IPS DF 6.9 (cell line): ENCODE results near the gene CAMK1D.

Experiments
- DNase-seq: peaks from one replicate; pipeline ENCODE4 v3.0.0-alpha.2; 2013; ENCODE audit warnings: low read depth, low spot score
- H3K27ac ChIP-seq: one replicate; pipeline ENCODE4 v1.5.1; 2013; ENCODE audit warnings: low read length, control low read depth
- H3K27me3 ChIP-seq: 2 replicates; pipeline ENCODE4 v1.6.1; 2013; ENCODE audit warnings: mild to moderate bottlenecking, low read length; ENCODE audit not compliant: control insufficient read depth, insufficient read depth
- H3K36me3 ChIP-seq: 2 replicates; pipeline ENCODE4 v1.6.1; 2013; ENCODE audit warnings: low read length; ENCODE audit not compliant: control insufficient read depth, insufficient read depth
- H3K4me1 ChIP-seq: 2 replicates; pipeline ENCODE4 v1.6.1; 2013; ENCODE audit warnings: low read length; ENCODE audit not compliant: control insufficient read depth, insufficient read depth
- H3K4me3 ChIP-seq: 2 replicates; pipeline ENCODE4 v1.5.1; 2013; ENCODE audit warnings: mild to moderate bottlenecking, low read length
- H3K9me3 ChIP-seq: 2 replicates; pipeline ENCODE4 v1.6.1; 2013; ENCODE audit warnings: low read length, inconsistent platforms; ENCODE audit not compliant: control insufficient read depth, insufficient read depth
- WGBS: extraction: QIAGEN DNeasy Blood & Tissue Kit; methylation state at CpG from one replicate; pipeline ENCODE4 v1.1.7; 2013; ENCODE audit warnings: mixed read lengths, missing lambda C conversion rate; ENCODE audit not compliant: insufficient read length, insufficient coverage; 5-methylcytosine and 5-hydroxymethylcytosine counted together

The CAMK1D gene

GRCh38 chr10:12665501-12665900, 316.2 kb downstream of the CAMK1D start:
- no peak for DNase-seq
- Histone ChIP-seq H3K4me3 (no peak overlapping the region), H3K9me3 (no peaks in the 10 kb centered on the region), H3K36me3 (no peaks in the 10 kb centered on the region), H3K27ac (no peak overlapping the region), H3K4me1 (no peaks in the 10 kb centered on the region), H3K27me3 (no peaks in the 10 kb centered on the region)
- WGBS: no CpG with 5 or more reads among the region's 7 CpGs

- no peaks in the 10 kb centered on the region for H3K9me3 ChIP-seq
- H3K27ac ChIP-seq: no peak overlapping the region
- no peaks in the 10 kb centered on the region for H3K4me1 ChIP-seq
- DNase-seq: no peak
- no CpG with 5 or more reads among the region's 3 CpGs for WGBS
- no peaks in the 10 kb centered on the region for H3K27me3 ChIP-seq
- H3K4me3 ChIP-seq: no peak overlapping the region
- H3K36me3 ChIP-seq: no peaks in the 10 kb centered on the region
These were observed 317.7 kb downstream of the CAMK1D start for GRCh38 chr10:12667052-12667451.

GRCh38 chr10:12668634-12669033, 319.3 kb downstream of the CAMK1D start:
- Histone ChIP-seq H3K27me3 (no peaks in the 10 kb centered on the region), H3K9me3 (no peaks in the 10 kb centered on the region), H3K4me1 (no peaks in the 10 kb centered on the region), H3K27ac (no peak overlapping the region), H3K36me3 (no peaks in the 10 kb centered on the region), H3K4me3 (no peak overlapping the region)
- DNase-seq: no peak
- no CpG with 5 or more reads among the region's 6 CpGs for WGBS

GRCh38 chr10:12670004-12670403, 320.7 kb downstream of the CAMK1D start:
- H3K27me3 ChIP-seq: no peaks in the 10 kb centered on the region
- no peak overlapping the region for H3K4me3 ChIP-seq
- no peaks in the 10 kb centered on the region for H3K9me3 ChIP-seq
- H3K36me3 ChIP-seq: no peaks in the 10 kb centered on the region
- DNase-seq: no peak
- WGBS: no CpG with 5 or more reads among the region's 7 CpGs
- H3K4me1 ChIP-seq: no peaks in the 10 kb centered on the region
- no peak overlapping the region for H3K27ac ChIP-seq

DNA sequence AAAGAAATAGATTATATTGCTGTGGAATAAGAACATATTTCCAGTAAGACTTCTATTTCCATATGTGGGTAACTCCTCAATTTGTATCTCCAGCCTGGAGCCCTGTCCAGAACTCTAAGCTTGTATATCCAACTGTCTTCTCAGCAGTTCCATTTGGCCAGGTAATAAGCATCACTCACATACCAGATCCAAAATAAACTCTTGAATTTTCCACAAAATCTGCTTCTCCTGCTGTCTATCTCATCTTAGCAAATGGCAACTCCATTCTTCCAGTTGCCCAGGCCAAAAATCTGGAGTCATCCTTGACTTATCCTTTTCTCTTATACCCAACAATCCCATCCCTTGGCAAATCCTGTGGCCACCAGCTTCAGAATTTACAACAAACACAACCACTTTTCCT, 325.8 kb downstream of the CAMK1D start:
- Histone ChIP-seq H3K4me3 (no peak overlapping the region), H3K36me3 (no peaks in the 10 kb centered on the region), H3K27ac (no peak overlapping the region)

DNA sequence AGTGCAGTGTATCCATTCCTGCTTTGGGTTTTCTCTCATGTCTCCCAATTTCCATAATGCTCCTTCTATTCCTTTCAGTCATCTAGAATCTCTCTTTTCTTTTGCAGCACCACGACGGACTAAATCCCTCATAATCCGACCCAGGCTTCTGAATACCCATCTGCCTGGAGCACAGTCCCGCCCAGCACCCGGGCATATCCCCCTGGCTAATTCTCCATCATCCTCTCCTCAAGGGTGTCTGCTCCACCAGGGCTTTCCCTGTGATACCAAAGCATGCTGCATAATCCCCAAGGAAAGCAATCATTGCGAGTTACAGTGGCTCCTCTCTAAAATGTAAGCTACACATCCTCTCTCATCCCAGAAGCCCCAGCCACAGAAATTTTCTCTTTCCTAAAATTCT, 330.3 kb downstream of the CAMK1D start:
- WGBS: no CpG with 5 or more reads among the region's 6 CpGs
- H3K27ac ChIP-seq: no peak overlapping the region

More for the DNA sequence above, 325.8 kb downstream of the CAMK1D start:
- Histone ChIP-seq H3K4me1 (no peaks in the 10 kb centered on the region), H3K27me3 (no peaks in the 10 kb centered on the region), H3K9me3 (no peaks in the 10 kb centered on the region)
- no peak for DNase-seq

DNA sequence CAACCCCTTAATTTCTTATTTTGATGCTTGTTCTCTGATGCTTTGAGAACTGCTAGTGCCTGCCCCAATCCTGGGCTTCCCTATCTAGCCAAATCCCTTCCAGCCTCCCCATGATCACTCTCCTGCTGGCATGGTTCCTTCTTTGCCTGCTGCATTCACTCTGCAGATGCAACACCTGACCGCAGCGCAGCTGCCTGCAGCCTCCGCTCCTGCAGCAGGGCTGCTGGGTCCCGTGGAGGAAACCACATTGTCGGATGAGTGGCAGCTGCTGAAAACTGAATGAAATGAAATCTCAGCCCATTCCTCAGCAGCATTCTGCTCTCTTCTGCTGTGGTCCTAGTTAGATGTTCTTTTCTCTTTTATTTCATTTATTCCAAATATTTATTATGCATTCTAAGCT, 331.9 kb downstream of the CAMK1D start:
- DNase-seq: no peak
- Histone ChIP-seq H3K4me1 (no peaks in the 10 kb centered on the region), H3K27ac (no peak overlapping the region), H3K4me3 (no peak overlapping the region), H3K36me3 (no peaks in the 10 kb centered on the region), H3K27me3 (no peaks in the 10 kb centered on the region), H3K9me3 (no peaks in the 10 kb centered on the region)
- WGBS: no CpG with 5 or more reads among the region's 5 CpGs

More for the DNA sequence above, 330.3 kb downstream of the CAMK1D start:
- no peaks in the 10 kb centered on the region for H3K4me1 ChIP-seq
- H3K27me3 ChIP-seq: no peaks in the 10 kb centered on the region
- no peaks in the 10 kb centered on the region for H3K9me3 ChIP-seq
- no peaks in the 10 kb centered on the region for H3K36me3 ChIP-seq
- no peak overlapping the region for H3K4me3 ChIP-seq
- no peak for DNase-seq

DNA sequence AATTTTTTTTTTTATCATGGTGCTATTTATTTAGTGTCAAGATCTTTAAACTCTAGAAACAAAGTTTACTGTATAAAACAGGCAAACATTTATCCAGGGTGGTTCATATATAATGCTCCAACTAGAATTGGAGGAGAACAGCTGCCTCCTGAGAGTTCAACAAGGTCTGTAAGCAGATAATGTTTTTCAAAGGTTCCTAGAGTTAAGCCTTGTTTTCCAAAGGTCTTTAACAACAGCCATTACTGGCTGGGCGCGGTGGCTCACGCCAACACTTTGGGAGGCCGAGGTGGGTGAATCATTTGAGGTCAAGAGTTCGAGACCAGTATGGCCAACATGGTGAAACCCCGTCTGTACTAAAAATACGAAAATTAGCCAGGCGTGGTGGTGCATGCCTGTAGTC, 335.4 kb downstream of the CAMK1D start:
- Histone ChIP-seq H3K27me3 (no peaks in the 10 kb centered on the region), H3K27ac (no peak overlapping the region)
- no CpG with 5 or more reads among the region's 8 CpGs for WGBS

DNA sequence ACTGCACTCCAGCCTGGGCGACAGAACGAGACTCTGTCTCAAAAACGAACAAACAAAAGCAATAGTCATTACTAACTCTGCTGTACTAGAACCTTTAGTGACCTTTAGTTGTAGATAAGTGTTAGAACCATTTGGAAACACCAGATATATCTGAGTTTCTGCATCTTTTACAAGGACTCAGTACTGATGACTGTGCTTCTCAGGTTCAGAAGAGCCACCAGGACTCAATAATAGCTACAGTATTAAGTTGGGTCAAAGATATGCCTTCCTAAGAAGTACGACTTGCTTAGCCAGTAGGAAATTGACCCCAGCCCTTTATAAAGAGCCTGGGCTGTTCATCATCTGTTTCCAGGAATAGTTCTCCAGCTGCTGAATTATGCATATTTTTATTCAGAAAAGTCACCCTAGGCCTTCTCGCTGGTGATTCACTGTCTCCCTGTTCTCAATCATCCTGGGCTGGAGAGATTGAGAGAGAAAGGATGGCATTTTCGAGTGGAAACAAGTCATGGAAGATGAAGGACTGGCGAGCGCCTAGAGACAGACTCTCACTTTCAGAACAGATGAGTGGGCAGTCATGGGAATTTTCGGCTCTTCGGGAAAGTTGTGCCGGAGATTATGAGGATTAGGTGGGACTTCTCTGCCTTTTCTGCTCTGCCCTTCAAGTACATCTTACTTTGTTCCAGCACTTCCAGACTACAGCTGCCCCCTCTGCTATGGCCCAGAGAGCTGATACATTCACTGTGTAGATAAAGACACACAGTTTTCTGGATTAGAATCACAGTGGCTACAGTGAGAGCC, 336.1 kb downstream of the CAMK1D start:
- Histone ChIP-seq H3K27me3 (no peaks in the 10 kb centered on the region), H3K4me1 (no peaks in the 10 kb centered on the region), H3K27ac (no peak overlapping the region), H3K4me3 (no peak overlapping the region), H3K9me3 (no peaks in the 10 kb centered on the region), H3K36me3 (no peaks in the 10 kb centered on the region)
- no CpG with 5 or more reads among the region's 11 CpGs for WGBS
- DNase-seq: no peak

More for the DNA sequence above, 335.4 kb downstream of the CAMK1D start:
- no peak for DNase-seq
- Histone ChIP-seq H3K9me3 (no peaks in the 10 kb centered on the region), H3K36me3 (no peaks in the 10 kb centered on the region), H3K4me1 (no peaks in the 10 kb centered on the region), H3K4me3 (no peak overlapping the region)

DNA sequence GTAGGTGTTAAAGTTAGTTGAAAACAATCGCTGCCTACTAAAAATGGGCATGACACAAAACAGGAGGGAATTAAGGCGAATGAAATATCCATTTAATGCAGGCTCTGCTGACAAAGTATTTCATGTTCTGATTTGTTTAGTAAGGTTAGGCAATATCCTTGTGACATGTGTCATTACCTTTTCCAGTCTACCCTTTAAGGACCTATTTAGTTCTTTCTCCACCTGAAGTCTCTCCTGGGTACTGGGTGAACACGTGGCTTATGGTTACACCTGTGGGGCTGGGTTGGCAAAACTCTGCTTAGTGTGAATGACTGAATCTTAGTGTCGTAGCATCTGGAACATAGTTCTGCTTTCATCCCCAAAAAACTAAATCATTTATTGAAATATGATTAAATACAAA, 338.6 kb downstream of the CAMK1D start:
- no peak overlapping the region for H3K4me3 ChIP-seq
- no peak overlapping the region for H3K27ac ChIP-seq
- H3K9me3 ChIP-seq: no peaks in the 10 kb centered on the region
- WGBS: no CpG with 5 or more reads among the region's 4 CpGs
- H3K27me3 ChIP-seq: no peaks in the 10 kb centered on the region
- H3K4me1 ChIP-seq: no peaks in the 10 kb centered on the region
- DNase-seq: no peak
- H3K36me3 ChIP-seq: no peaks in the 10 kb centered on the region

DNA sequence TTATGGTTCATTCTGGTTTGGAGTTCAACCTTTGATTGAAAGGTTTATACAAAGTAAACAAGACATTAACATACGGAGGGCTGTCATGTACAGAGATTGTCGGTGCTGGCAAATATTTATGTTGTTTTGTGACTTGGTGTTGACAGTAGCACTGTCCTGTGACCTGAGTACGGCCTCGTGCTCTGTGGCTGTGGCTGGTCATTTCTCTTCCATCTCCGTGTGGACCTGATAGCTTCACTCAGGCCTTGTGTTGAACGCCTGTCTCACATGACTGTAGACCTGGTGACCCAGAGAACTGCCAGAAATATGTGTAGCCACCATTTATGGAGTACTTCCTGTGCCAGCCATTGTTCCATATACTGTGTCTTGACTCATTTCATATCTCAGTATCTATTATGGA, 340.5 kb downstream of the CAMK1D start:
- no peaks in the 10 kb centered on the region for H3K36me3 ChIP-seq
- H3K9me3 ChIP-seq: no peaks in the 10 kb centered on the region
- no peaks in the 10 kb centered on the region for H3K4me1 ChIP-seq
- no CpG with 5 or more reads among the region's 6 CpGs for WGBS
- H3K27me3 ChIP-seq: no peaks in the 10 kb centered on the region
- H3K4me3 ChIP-seq: no peak overlapping the region
- H3K27ac ChIP-seq: no peak overlapping the region
- DNase-seq: no peak
